BJ (cell line): ENCODE measurements around the gene SEMA4C. TPM values are rescaled to one million over a fixed set of nuclear protein-coding genes. Genes with fewer than 3 reads are reported as not detected.

Source experiments
- CTCF ChIA-PET: fragments of 350-600 bp; formaldehyde crosslinking; extraction: SDS; loops from one replicate; lab custom pipeline; 2021; ENCODE audit warnings: antibody characterized with exemption, inconsistent platforms; lab: Yijun Ruan, JAX
- POLR2A ChIA-PET: fragments of 300-600 bp; sonication (Branson Sonifier 250); formaldehyde crosslinking; extraction: SDS; loops from one replicate; lab custom pipeline; 2021; ENCODE audit warnings: antibody characterized with exemption; lab: Charles Lee
- DNase-seq: peaks from one replicate; pipeline ENCODE4 v3.0.0-alpha.2; 2011; ENCODE audit warnings: low read depth
- H3K27me3 ChIP-seq: 2 replicates; pipeline ENCODE4 v1.6.0; 2011; ENCODE audit warnings: low read length; ENCODE audit not compliant: control insufficient read depth, insufficient read depth
- H3K36me3 ChIP-seq: 2 replicates; pipeline ENCODE4 v1.5.1; 2011; ENCODE audit warnings: low read length; ENCODE audit not compliant: control insufficient read depth, insufficient read depth
- H3K4me3 ChIP-seq: 2 replicates; pipeline ENCODE4 v1.5.1; 2011; ENCODE audit warnings: low read depth, mild to moderate bottlenecking, control low read depth, low read length
- CTCF ChIP-seq: IDR thresholded peaks from 2 replicates; pipeline ENCODE4 v1.5.1; 2011; ENCODE audit warnings: low read depth, mild to moderate bottlenecking, control low read depth, inconsistent platforms, low read length, moderate library complexity; ENCODE audit not compliant: insufficient read depth
- polyA plus RNA-seq: library from polyadenylated mRNA; depleted of rRNA; stranded (reverse); fragments of >200 nt; gene quantifications from 2 replicates; pipeline ENCODE4 v1.2.3, GENCODE V29; 2011; rRNA removed

Gene SEMA4C
- polyA plus RNA-seq, 1 experiment, result 29.7 TPM

DNA sequence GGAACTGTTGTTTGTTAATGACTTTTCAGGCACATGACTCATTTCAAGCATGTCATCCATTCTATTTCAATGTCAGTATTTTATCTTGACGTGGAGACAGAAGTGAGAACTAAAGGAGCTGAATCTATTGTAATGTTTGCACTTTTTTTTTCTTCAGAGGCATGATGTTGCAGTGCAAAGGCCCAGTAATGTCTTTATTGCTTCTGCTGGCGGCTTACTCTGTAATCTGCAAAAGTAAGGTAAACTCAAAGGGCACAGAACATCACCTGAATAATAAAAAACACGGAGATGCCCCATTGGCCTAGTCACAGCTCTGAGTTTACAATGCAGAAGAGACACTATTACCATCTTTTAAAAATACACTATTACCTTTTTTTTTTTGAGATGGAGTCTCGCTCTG lies 56.2 kb downstream of the SEMA4C start:
- peaks cover 1% of the 10 kb centered on the region; the same call in 1 of the 2 replicates for H3K36me3 ChIP-seq
- ChIA-PET POLR2A (no interaction called here), CTCF (interaction anchor here (0.6 to 2.0 kb wide), 4 partner anchors 13 to 81 kb away, joined by 3 to 6 read pairs (median 4); partner anchors contain the start of gene ANKRD39)
- H3K27me3 ChIP-seq, result no peaks in the 10 kb centered on the region
- H3K4me3 ChIP-seq, result no peak overlapping the region
- DNase-seq, result no peak
- TF ChIP-seq CTCF, result no peak

- H3K4me3 ChIP-seq, result no peak overlapping the region
- DNase-seq, result no peak
- H3K27me3 ChIP-seq, result no peaks in the 10 kb centered on the region
- ChIA-PET CTCF (interaction anchor here (2.0 kb wide), 1 partner anchor 46 kb away, joined by 6 read pairs; the partner anchor contains the start of gene ANKRD39), POLR2A (no interaction called here)
- no peak for TF ChIP-seq CTCF
- peaks cover 1% of the 10 kb centered on the region; the same call in 1 of the 2 replicates for H3K36me3 ChIP-seq
Observed at GRCh38 chr2:96811917-96812316, 58.0 kb downstream of the SEMA4C start.

DNA sequence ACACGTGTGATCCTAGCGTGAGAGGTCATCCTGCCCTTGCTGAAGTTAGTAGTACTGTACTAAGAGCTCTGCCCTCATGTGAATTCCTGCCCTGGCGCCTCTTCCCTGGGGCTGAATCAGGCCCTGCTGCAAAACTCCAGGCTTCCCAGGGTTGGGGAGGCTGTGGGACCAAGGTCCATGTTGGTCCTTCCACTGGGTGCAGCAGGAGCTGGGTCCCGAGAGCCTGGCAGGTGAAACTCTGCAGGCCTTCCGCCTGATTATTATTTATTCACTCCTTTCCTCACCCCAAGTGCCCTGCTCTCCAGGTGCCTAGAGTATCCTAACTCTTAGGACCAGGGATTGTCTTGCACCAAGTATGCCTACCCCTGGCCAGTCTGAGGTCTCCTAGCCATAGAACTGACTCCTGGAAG lies 59.1 kb downstream of the SEMA4C start:
- no peak for TF ChIP-seq CTCF
- no peak overlapping the region for H3K4me3 ChIP-seq
- H3K36me3 ChIP-seq, result peaks cover 1% of the 10 kb centered on the region; the same call in 1 of the 2 replicates
- DNase-seq, result no peak
- ChIA-PET CTCF (interaction anchor here (3.2 kb wide), 1 partner anchor 10 kb away, joined by 11 read pairs; no protein-coding TSS in a partner anchor), POLR2A (no interaction called here)
- no peaks in the 10 kb centered on the region for H3K27me3 ChIP-seq

DNA sequence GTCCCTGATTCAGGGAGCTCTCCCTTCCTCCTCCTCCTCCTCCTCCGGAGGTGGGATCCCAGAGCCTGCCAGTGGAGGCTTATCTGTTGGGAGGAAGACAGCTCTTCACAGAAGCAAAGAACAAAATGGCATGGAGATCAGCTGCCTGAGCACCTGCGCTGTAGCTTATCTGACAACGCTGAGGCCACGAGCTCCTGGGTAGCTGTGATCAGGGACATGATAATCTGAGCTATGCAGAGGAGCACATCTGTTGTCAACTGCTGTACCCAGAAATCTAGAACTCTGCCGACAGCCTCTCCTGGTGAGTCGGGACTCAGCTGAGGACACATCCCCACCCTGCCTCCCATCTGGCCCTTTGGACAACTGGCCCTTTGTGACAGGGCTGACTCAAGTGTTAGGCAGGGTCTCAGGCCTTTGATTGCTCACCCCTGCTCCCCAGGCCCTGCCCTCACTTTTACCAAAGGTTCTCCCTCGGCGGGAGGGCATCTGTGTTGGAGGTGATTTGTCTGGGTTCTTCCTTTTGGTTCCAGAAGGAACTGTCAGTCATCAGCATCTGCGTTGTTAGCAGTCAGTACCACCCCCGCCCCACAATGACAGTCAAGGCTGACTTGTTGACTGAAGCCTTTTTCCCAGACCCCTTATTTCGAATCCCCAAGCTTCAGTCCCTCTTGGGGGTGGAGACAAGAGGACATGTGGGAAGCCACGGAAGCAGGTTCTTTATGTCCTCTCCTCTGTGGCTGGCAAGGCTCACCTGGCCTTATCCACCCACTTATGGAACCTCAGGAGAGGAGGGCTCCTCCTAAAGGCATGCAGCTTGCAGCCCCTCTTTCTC lies 59.7 kb downstream of the SEMA4C start:
- Histone ChIP-seq H3K27me3 (no peaks in the 10 kb centered on the region), H3K36me3 (peaks cover 1% of the 10 kb centered on the region; the same call in 1 of the 2 replicates), H3K4me3 (no peak overlapping the region)
- no peak for TF ChIP-seq CTCF
- ChIA-PET POLR2A (interaction anchor here (0.7 kb wide), 1 partner anchor 505 kb away, joined by 7 read pairs; the partner anchor contains the start of gene SNRNP200), CTCF (interaction anchor here (0.5 to 3.2 kb wide), 4 partner anchors 10 to 185 kb away, joined by 3 to 11 read pairs (median 4); no protein-coding TSS in a partner anchor)
- no peak for DNase-seq

Other genes with a start within 250 kb of the SEMA4C start
- gene KANSL3, start 231.8 kb downstream of the SEMA4C start, polyA plus RNA-seq, result 15.2 and 28.3 TPM in 2 replicates
- gene FER1L5, start 227.3 kb downstream of the SEMA4C start, polyA plus RNA-seq, result 0.07 and 0.09 TPM in 2 replicates
- gene LMAN2L, start 130.0 kb downstream of the SEMA4C start, polyA plus RNA-seq, result 29.6 and 30.8 TPM in 2 replicates
- gene CNNM4, start 109.2 kb downstream of the SEMA4C start, polyA plus RNA-seq, result 4.4 and 7.2 TPM in 2 replicates
- 7.6 and 9.8 TPM in 2 replicates for gene CNNM3, start 53.8 kb downstream of the SEMA4C start, polyA plus RNA-seq
- gene ANKRD23, start 26.1 kb downstream of the SEMA4C start, polyA plus RNA-seq, result 0.85 and 1.4 TPM in 2 replicates
- 6.8 and 8.1 TPM in 2 replicates for gene ANKRD39, start 12.1 kb downstream of the SEMA4C start, polyA plus RNA-seq
- gene FAM178B, start 116.5 kb upstream of the SEMA4C start, polyA plus RNA-seq, result not detected in 2 replicates
- gene FAHD2B, start 224.8 kb upstream of the SEMA4C start, polyA plus RNA-seq, result 7.7 and 10.7 TPM in 2 replicates
- 3.3 and 3.8 TPM in 2 replicates for gene ANKRD36, start 243.1 kb upstream of the SEMA4C start, polyA plus RNA-seq